IPS-20b (cell line): Measurements from ENCODE around the gene ACYP2.
"Not testable (repeated sequence)": the region's sequence is repeated elsewhere in the genome, so short reads cannot be mapped to it uniquely, and the experiment has no call there.

Source experiments
- H3K27ac ChIP-seq: one replicate; pipeline ENCODE4 v1.5.1; 2013; ENCODE audit warnings: low read length
- H3K27me3 ChIP-seq: 2 replicates; pipeline ENCODE4 v1.6.1; 2013; ENCODE audit warnings: mild to moderate bottlenecking, low read length, inconsistent platforms; ENCODE audit not compliant: insufficient read depth
- H3K36me3 ChIP-seq: 2 replicates; pipeline ENCODE4 v1.6.1; 2013; ENCODE audit warnings: low read depth, mild to moderate bottlenecking, inconsistent platforms, low read length, moderate library complexity; ENCODE audit not compliant: insufficient read depth
- H3K4me1 ChIP-seq: 2 replicates; pipeline ENCODE4 v1.6.1; 2013; ENCODE audit warnings: mild to moderate bottlenecking, control low read depth, inconsistent platforms, low read length, moderate library complexity; ENCODE audit not compliant: insufficient read depth
- H3K4me3 ChIP-seq: 2 replicates; pipeline ENCODE4 v1.5.1; 2013; ENCODE audit warnings: mild to moderate bottlenecking, low read length, inconsistent platforms
- H3K9ac ChIP-seq: 2 replicates; pipeline ENCODE4 v1.6.1; 2013; ENCODE audit warnings: low read depth, mild to moderate bottlenecking, inconsistent platforms, low read length, moderate library complexity
- H3K9me3 ChIP-seq: 2 replicates; pipeline ENCODE4 v1.6.1; 2013; ENCODE audit warnings: mild to moderate bottlenecking, low read depth, low read length, inconsistent platforms; ENCODE audit not compliant: insufficient read depth

ACYP2 gene

DNA sequence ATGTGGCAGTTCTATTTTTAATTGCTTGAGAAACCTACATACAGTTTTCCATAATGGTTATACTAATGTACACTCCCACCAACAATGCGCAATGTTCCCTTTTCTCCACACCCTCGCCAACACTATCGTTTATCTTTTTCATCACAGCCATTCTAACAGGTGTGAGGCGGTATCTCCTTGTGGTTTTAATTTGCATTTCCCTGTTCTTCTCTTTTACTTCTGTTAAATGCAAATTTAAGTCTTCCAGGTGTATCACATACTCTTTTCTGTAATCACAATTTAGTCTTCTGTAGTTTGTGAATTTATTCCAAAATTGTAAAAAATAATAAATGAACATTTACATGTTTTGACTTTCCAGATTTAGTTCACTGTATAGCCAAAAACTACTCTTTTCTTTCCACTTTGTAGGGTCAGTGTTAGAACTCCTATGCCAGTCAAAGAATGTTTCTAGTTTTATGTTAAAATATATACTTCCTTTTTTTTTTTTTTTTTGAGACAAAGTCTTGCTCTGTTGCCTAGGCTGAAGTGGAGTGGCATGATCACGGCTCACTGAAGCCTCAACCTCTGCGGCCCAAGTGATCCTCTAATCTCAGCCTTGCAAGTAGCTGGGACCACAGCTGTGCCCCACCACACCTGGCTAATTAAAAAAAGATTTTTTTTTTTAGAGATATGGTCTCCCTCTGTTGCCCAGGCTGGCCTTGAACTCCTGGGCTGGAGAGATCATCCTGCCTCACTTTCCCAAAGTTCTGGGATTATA, 15.4 kb upstream of the ACYP2 start:
- Histone ChIP-seq H3K36me3 (no peaks in the 10 kb centered on the region), H3K9ac (no peak overlapping the region), H3K4me1 (0 out of 2 replicates have a peak, but pooled peaks cover 3% of the 10 kb centered on the region), H3K9me3 (no peaks in the 10 kb centered on the region), H3K4me3 (no peak overlapping the region), H3K27ac (no peak overlapping the region), H3K27me3 (no peaks in the 10 kb centered on the region)

DNA sequence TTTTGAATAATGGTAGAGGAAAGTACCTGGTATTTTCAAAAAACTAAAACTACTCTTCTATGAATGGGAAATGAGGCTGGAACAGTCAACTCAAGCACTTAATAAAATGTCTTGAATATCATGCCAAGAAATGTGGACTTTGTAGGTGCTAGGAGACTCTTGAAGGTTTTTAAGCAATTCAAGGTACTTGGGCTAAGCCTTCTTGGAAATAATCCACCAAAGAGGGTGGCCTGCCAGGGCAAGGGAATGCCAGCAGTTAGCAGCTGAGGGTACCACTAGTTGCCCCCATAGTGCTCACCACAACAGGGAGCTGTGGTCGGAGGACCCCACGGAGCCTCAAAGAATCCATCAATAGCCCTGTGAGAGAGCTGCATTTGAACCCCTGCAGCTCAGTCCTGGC, 14.6 kb upstream of the ACYP2 start:
- Histone ChIP-seq H3K27me3 (no peaks in the 10 kb centered on the region), H3K4me1 (0 out of 2 replicates have a peak, but pooled peaks cover 3% of the 10 kb centered on the region), H3K9ac (no peak overlapping the region), H3K27ac (no peak overlapping the region), H3K4me3 (no peak overlapping the region), H3K36me3 (no peaks in the 10 kb centered on the region), H3K9me3 (no peaks in the 10 kb centered on the region)

DNA sequence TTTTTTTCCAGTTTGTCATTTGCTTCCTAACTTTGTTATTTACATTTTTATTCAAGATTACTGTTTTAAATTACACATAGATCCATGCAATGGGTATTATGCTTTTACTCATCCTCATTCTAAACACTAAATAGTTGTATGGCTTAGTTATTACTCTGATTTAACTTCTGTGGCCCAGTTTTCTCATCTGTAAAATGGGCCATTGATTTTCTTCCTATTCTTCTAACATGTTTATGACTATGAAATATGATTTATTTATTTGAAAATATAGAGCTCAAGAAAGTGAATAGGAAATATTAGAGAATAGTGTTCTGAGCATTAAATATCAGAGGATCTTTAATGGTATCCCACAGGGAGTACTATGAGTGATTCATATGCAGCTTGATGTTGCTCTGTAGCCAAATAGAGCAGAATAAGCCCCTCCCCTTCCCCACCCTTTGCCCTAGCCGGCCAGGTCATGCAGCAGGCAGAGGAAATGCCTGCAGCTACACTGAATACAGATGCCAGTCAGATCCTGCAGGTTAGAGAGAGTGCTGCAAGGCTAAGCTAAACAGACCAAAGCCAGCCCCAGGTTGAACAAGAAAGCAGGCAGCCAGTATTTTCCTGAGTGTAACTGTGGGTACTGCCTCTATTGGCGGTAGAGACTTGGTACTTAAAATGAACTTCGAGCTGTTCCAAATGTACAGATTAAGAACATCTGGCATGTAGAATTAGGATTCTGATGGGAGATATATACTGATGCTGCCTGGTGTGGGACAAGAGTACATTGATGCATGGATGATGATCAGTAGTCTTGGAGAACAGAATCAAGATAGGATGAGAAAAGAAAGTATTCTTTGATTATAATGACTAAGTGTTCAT, 11.7 kb upstream of the ACYP2 start:
- Histone ChIP-seq H3K4me1 (0 out of 2 replicates have a peak, but pooled peaks cover 3% of the 10 kb centered on the region), H3K9me3 (no peaks in the 10 kb centered on the region), H3K27ac (no peak overlapping the region), H3K9ac (no peak overlapping the region), H3K36me3 (no peaks in the 10 kb centered on the region), H3K27me3 (no peaks in the 10 kb centered on the region), H3K4me3 (no peak overlapping the region)

DNA sequence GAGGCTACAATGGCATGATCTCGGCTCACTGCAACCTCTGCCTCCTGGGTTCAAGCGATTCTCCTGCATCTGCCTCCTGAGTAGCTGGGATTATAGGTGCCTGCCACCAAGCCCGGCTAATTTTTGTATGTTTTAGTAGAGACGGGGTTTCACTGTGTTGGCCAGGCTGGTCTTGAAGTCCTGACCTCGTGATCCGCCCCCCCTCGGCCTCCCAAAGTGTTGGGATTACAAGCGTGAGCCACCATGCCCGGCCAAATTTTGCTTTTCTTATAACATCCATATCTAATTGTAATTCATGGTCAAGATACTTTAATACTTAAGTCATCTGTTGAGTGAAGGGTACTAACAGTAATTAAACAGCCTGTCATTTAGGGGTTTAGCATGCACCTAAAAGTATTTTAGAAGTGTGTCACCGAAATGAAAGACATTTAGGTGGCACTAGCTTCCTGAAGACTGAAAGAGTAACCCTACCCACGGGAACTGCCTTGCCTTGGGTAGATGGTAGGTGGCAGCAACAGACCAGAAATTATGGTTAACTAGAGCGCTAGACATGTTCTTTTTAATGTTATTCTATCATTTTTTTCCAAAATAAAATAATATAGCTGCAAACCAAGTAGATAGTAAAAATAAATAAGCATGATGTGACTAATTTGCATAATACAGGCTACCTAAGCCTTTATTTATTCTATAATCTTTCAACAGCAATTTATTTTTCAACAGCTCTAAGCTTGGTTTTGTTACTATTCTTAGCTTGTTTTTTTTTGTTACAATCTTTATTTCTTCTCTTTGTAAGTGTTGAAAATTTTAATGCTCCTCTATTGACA, 8.6 kb upstream of the ACYP2 start:
- H3K9ac ChIP-seq: no peak overlapping the region
- H3K27me3 ChIP-seq: no peaks in the 10 kb centered on the region; the same call in 1 of the 2 replicates
- no peak overlapping the region for H3K4me3 ChIP-seq
- no peak overlapping the region for H3K27ac ChIP-seq
- H3K4me1 ChIP-seq: 0 out of 2 replicates have a peak, but pooled peaks cover 3% of the 10 kb centered on the region
- H3K9me3 ChIP-seq: no peaks in the 10 kb centered on the region
- no peaks in the 10 kb centered on the region for H3K36me3 ChIP-seq

DNA sequence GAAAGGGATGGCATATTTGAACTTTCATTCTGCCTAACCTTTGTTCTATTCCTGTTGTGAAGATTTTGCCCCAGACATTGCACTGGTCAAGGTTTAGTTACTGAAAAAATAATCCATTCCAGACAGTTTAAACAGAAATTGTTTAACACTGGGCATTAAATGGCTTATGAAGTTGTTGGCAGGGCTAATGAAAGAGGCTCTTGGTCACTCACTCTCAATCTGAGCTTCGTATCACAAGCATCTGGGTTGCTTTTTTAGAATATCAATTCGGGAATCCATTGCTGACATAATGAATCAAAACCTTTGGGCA, 8.0 kb upstream of the ACYP2 start:
- H3K9me3 ChIP-seq: no peaks in the 10 kb centered on the region
- H3K4me1 ChIP-seq: 0 out of 2 replicates have a peak, but pooled peaks cover 3% of the 10 kb centered on the region
- H3K36me3 ChIP-seq: no peaks in the 10 kb centered on the region
- H3K9ac ChIP-seq: no peak overlapping the region
- no peak overlapping the region for H3K4me3 ChIP-seq
- H3K27me3 ChIP-seq: no peaks in the 10 kb centered on the region; the same call in 1 of the 2 replicates
- no peak overlapping the region for H3K27ac ChIP-seq

DNA sequence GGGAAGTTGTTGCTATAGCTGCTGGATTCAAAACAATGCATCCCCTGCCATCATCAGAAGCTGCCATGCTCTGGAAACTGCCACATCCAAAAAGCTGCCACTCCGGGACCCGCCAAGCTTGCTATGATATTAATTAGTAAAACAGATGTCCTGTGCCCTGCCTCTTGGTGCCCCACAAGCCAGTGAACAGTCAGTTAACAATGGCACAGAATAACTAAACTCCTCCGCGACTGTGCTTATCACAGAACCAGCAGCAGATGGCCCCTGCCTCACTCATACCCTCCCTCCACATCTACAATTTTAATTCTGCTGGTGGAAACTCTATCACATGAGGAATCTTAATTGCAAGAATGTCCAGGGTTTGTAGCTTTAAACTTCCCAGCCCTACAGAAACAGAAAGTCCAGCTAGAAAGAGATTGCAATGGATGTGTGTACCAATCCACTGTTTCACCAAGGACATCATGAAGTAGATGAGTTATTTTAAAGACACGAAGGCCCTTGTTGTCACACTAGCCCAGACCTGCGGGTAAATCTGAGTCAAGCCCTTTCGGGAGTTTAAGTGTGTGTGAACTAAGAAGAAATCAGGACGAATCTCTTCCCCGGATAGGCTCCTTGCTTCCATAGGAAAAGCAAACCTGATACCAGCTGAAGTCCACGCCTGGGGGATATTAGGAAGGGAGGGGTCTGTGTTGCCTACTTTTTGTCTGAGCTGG, 7.4 kb upstream of the ACYP2 start:
- no peak overlapping the region for H3K27ac ChIP-seq
- H3K9ac ChIP-seq: no peak overlapping the region
- H3K36me3 ChIP-seq: no peaks in the 10 kb centered on the region
- H3K27me3 ChIP-seq: no peaks in the 10 kb centered on the region; the same call in 1 of the 2 replicates
- H3K9me3 ChIP-seq: no peaks in the 10 kb centered on the region
- H3K4me3 ChIP-seq: no peak overlapping the region
- H3K4me1 ChIP-seq: 0 out of 2 replicates have a peak, but pooled peaks cover 3% of the 10 kb centered on the region

DNA sequence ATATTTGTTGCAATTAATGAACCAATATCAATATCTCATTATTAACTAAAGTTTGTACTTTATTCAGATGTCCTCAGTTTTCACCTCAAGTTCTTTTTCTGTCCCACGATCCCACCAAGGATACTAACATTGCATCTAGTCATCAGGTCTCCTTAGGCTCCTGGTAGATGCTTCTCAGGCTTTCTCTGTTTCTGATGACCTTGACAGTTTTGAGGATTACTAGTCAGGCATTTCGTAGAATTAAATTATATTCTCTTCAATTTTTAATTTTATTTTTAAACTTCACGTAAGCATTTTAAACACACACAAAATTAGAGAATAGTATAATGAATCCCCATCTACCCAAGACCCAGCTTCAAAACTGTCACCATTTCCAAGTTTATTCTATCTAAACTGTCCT, 5.6 kb upstream of the ACYP2 start:
- H3K9me3 ChIP-seq: no peaks in the 10 kb centered on the region
- H3K27ac ChIP-seq: no peak overlapping the region
- H3K4me1 ChIP-seq: no peaks in the 10 kb centered on the region; the same call in 1 of the 2 replicates
- no peaks in the 10 kb centered on the region for H3K36me3 ChIP-seq
- H3K27me3 ChIP-seq: no peaks in the 10 kb centered on the region; the same call in 1 of the 2 replicates
- H3K9ac ChIP-seq: no peak overlapping the region
- H3K4me3 ChIP-seq: no peak overlapping the region

DNA sequence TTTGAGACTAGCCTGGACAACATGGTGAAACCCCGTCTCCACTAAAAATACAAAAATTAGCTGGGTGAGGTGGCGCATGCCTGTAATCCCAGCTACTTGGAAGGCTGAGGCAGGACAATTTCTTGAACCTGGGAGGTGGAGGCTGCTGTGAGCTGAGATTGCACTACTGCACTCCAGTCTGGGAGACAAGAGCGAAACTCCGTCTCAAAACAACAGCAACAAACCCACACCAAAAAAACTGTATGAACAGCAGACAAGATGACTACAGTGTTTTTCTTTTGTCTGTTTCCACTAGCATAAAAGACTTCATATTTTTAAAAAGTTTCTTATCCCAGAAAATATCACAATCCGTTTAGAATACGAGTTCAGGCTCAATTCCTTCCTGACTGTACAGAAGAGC, 936 bp upstream of the ACYP2 start:
- H3K9ac ChIP-seq: peak overlapping the region; percentile 98; the same call in 1 of the 2 replicates

DNA sequence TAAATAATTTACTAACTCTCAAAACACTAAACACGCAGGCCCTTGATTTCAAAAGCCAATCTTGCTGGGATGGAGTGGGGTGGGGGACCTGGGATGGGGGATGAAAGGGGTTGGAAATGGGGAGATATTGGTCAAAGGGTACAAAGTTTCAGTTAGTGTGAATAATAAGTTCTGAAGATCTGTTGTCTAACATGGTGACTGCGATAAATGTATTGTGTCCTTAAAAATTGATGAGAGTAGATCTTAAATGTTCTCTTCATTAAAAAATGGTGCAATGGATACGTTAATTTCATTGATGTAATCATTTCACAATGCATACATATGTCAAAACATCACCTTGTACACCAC, 505 bp upstream of the ACYP2 start:
- H3K9me3 ChIP-seq: peaks cover 17% of the 10 kb centered on the region
- no peaks in the 10 kb centered on the region; the same call in 1 of the 2 replicates for H3K27me3 ChIP-seq
- peak overlapping the region; percentile 78 for H3K27ac ChIP-seq
- peak overlapping the region; percentile 91 for H3K4me3 ChIP-seq
- H3K4me1 ChIP-seq: no peaks in the 10 kb centered on the region; the same call in 1 of the 2 replicates
- H3K36me3 ChIP-seq: no peaks in the 10 kb centered on the region
- peak overlapping the region; percentile 98 for H3K9ac ChIP-seq

More for the DNA sequence above, 936 bp upstream of the ACYP2 start:
- H3K4me3 ChIP-seq: peak overlapping the region; percentile 91
- H3K27me3 ChIP-seq, H3K36me3 ChIP-seq, H3K4me1 ChIP-seq: not testable (repeated sequence)
- H3K27ac ChIP-seq: peak overlapping the region; percentile 78
- peaks cover 17% of the 10 kb centered on the region for H3K9me3 ChIP-seq

DNA sequence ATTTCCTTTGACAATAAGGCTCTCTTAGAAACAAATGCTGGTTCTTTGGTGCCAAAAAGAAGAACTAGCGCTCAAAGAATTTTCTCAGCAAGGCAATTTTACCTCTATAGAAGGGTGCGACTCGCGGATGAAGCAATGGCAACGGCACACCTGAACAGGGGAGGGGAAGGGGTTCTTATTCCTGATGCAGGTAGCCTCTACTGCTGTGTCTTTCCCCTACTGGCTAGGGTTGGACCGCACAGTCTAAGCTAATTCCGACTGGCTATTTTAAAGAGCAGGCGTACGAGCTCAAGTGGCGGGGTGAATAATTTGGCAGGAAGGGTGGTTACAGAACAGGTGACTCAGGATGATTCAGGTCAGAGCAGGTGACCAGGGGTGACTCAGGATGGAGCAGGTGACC, 1.2 kb downstream of the ACYP2 start:
- not testable (repeated sequence) for H3K4me3 ChIP-seq, H3K9ac ChIP-seq, H3K27me3 ChIP-seq, H3K36me3 ChIP-seq, H3K27ac ChIP-seq, H3K4me1 ChIP-seq
- peaks cover 24% of the 10 kb centered on the region for H3K9me3 ChIP-seq

DNA sequence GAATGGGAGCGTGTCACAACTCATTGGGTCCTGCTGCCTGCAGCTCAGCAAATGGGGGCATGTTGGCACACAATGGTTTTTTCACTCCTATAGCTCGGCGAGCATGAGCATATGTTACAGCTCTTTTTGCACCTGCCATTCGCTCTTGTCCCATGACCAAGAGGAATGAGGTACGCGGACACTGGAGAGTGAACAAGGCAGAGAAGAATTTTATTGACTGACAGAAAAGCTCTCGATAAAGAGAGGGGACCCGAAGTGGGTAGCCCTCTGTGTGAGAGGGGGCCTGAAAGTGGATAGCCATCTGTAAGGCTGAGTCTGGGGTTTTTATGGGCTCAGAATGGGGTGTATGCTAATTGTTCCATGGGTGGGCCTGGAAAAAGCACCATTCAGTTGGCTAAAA, 5.5 kb downstream of the ACYP2 start:
- no peaks in the 10 kb centered on the region for H3K4me1 ChIP-seq
- no peak overlapping the region for H3K27ac ChIP-seq
- H3K36me3 ChIP-seq: no peaks in the 10 kb centered on the region
- peaks cover 24% of the 10 kb centered on the region for H3K9me3 ChIP-seq
- no peak overlapping the region for H3K4me3 ChIP-seq
- no peaks in the 10 kb centered on the region for H3K27me3 ChIP-seq
- no peak overlapping the region for H3K9ac ChIP-seq
